Body of pancreas (tissue), 4 donors: ENCODE results near the gene EDNRA.

ENCODE experiments used
- CTCF ChIP-seq, 7 experiments: fragments of 450-650 bp in 4 of 7; fragments of 200-600 bp in 3 of 7; sonication (generic) in 3 of 7; IDR thresholded peaks; one replicate each; pipeline ENCODE4 v1.5.1; 2016 to 2019; ENCODE audit warnings: antibody characterized with exemption in 7 of 7
- POLR2A ChIP-seq, 3 donors: fragments of 450-650 bp; IDR thresholded peaks; one replicate each; pipeline ENCODE4 v1.6.1; 2016; ENCODE audit warnings: antibody characterized with exemption in 3 of 3, mild to moderate bottlenecking in 2 of 3

- TF ChIP-seq CTCF (IDR thresholded peaks at IDR 0.05) (no peak), POLR2A (IDR thresholded peaks at IDR 0.05) (no peak)
These were observed 97.2 kb downstream of the EDNRA start for GRCh38 chr4:147578051-147578476.
